Measurements from ENCODE around the gene STEAP2. TPM values are rescaled to one million over a fixed set of nuclear protein-coding genes. Genes with fewer than 3 reads are reported as not detected.

Gene STEAP2
- total and polyA plus RNA-seq, 4 donors = 3.1 to 73.2 (median 27.2) TPM

GRCh38 chr7:90209776-90210175 lies 1.8 kb upstream of the STEAP2 start:
- no peak overlapping the region for H3K4me3 ChIP-seq (ENCODE audit: low read length in 2 of 2)
- ATAC-seq (ENCODE audit: low FRiP score) = no peak
- no peak overlapping the region for H3K27ac ChIP-seq (ENCODE audit: low read depth in 1 of 2, low read length in 2 of 2)
- intact Hi-C loops (cut with DNase I) = loop anchor here in 1 of 2 donors (5.0 kb wide), 1 partner anchor 38 kb away; the partner anchor contains the start of gene CFAP69
- 96 to 97% methylated on average over 1 of the region's 1 CpG for WGBS, 2 donors
- H3K27me3 ChIP-seq (ENCODE audit: control insufficient read depth in 1 of 2, insufficient read depth in 2 of 2, low read length in 1 of 2) = no peaks in the 10 kb centered on the region
- no peaks in the 10 kb centered on the region for H3K9me3 ChIP-seq (ENCODE audit: control insufficient read depth, low read length)
- peaks cover 0 to 2% of the 10 kb centered on the region in 2 donors for H3K4me1 ChIP-seq (ENCODE audit: control insufficient read depth in 1 of 2, insufficient read depth in 2 of 2, low read length in 2 of 2)
- DNase-seq = no peak
- no peaks in the 10 kb centered on the region for H3K36me3 ChIP-seq (ENCODE audit: control insufficient read depth in 1 of 2, insufficient read depth in 2 of 2, low read length in 1 of 2)

DNA sequence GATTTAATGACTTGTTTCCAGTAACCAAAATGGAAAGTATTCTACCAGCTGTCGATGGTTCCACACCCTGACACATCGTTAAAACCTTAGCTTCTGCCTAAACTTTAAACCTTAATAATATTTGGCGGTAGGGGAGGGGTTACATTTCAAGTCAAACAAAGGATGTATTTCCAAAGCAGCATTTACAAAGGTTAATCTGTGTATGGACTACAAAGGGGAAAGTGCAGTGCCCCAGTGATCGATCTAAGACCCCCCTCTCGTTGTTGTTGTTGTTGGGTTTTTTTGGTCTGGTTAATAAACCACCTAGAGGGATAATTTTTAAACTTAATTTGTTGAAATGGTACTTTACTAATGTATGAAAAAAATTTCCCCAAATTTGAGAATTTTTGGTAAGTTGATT lies 1.1 kb upstream of the STEAP2 start:
- WGBS, 2 donors = 87 to 95% methylated on average over 5 of the region's 5 CpGs
- Histone ChIP-seq H3K9me3 (ENCODE audit: control insufficient read depth, low read length) (no peaks in the 10 kb centered on the region), H3K27ac (ENCODE audit: low read depth in 1 of 2, low read length in 2 of 2) (no peak overlapping the region), H3K36me3 (ENCODE audit: control insufficient read depth in 1 of 2, insufficient read depth in 2 of 2, low read length in 1 of 2) (no peaks in the 10 kb centered on the region), H3K27me3 (ENCODE audit: control insufficient read depth in 1 of 2, insufficient read depth in 2 of 2, low read length in 1 of 2) (no peaks in the 10 kb centered on the region), H3K4me3 (ENCODE audit: low read length in 2 of 2) (no peak overlapping the region), H3K4me1 (ENCODE audit: control insufficient read depth in 1 of 2, insufficient read depth in 2 of 2, low read length in 2 of 2) (peaks cover 0 to 2% of the 10 kb centered on the region in 2 donors)
- ATAC-seq (ENCODE audit: low FRiP score) (no peak), DNase-seq (no peak)
- intact Hi-C loops (cut with DNase I) = loop anchor here in 1 of 2 donors (5.0 kb wide), 1 partner anchor 37 kb away; the partner anchor contains the start of gene CFAP69

GRCh38 chr7:90210981-90211380 lies 559 bp upstream of the STEAP2 start:
- Histone ChIP-seq H3K27ac (ENCODE audit: low read depth in 1 of 2, low read length in 2 of 2) (peak overlapping the region; percentile 20 to 79), H3K4me3 (ENCODE audit: low read length in 2 of 2) (peak overlapping the region; percentile 23 to 55), H3K27me3 (ENCODE audit: control insufficient read depth in 1 of 2, insufficient read depth in 2 of 2, low read length in 1 of 2) (no peaks in the 10 kb centered on the region), H3K4me1 (ENCODE audit: control insufficient read depth in 1 of 2, insufficient read depth in 2 of 2, low read length in 2 of 2) (peaks cover 0 to 2% of the 10 kb centered on the region in 2 donors), H3K9me3 (ENCODE audit: control insufficient read depth, low read length) (no peaks in the 10 kb centered on the region), H3K36me3 (ENCODE audit: control insufficient read depth in 1 of 2, insufficient read depth in 2 of 2, low read length in 1 of 2) (no peaks in the 10 kb centered on the region)
- ATAC-seq (ENCODE audit: low FRiP score) (no peak), DNase-seq (no peak)
- intact Hi-C loops (cut with DNase I) = loop anchor here in 1 of 2 donors (5.0 kb wide), 1 partner anchor 36 kb away; the partner anchor contains the start of gene CFAP69
- 37 to 45% methylated on average over 11 of the region's 11 CpGs for WGBS, 2 donors

DNA sequence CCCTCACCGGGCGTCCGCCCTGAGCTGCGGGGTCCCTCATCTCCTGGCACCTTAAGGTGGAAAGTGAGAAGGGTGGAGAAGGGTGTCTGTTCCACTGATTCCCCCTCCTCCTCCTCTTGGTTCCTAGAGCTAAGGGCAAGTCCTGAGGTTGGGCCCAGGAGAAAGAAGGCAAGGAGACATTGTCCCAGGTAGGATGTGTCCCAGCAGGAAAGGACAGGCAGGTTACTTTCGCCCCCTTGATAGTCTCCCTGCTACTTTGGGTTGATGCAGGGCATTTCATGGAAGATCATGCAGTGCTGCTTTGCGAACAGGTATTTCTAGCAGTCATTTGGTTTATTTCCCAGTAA lies 582 bp downstream of the STEAP2 start:
- 3% methylated on average over 6 of the region's 6 CpGs for WGBS, 2 donors

DNA sequence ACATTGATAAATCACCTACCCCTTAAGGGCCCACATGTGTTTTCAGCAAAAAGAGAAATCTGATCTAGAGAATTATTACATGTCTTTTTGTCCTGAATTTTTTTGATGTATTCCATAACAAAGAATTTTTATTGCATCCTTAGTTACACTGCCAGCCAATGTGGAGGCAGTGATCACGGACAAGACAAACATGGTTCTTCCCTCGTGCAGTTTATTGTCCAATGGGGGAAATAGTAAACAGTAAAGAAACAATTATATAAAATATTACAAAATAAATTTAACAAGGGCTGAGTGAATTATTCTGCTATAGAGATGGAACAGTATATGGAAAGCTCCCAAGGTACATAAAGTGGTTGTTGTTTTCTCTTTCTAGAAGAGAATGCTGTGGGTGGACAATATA lies 2.0 kb downstream of the STEAP2 start:
- 84 to 90% methylated on average over 2 of the region's 2 CpGs for WGBS, 2 donors
- Histone ChIP-seq H3K27me3 (ENCODE audit: control insufficient read depth in 1 of 2, insufficient read depth in 2 of 2, low read length in 1 of 2) (no peaks in the 10 kb centered on the region), H3K4me3 (ENCODE audit: low read length in 2 of 2) (no peak overlapping the region), H3K27ac (ENCODE audit: low read depth in 1 of 2, low read length in 2 of 2) (no peak overlapping the region), H3K4me1 (ENCODE audit: control insufficient read depth in 1 of 2, insufficient read depth in 2 of 2, low read length in 2 of 2) (peaks cover 0 to 2% of the 10 kb centered on the region in 2 donors), H3K36me3 (ENCODE audit: control insufficient read depth in 1 of 2, insufficient read depth in 2 of 2, low read length in 1 of 2) (no peaks in the 10 kb centered on the region), H3K9me3 (ENCODE audit: control insufficient read depth, low read length) (no peaks in the 10 kb centered on the region)
- DNase-seq (no peak), ATAC-seq (ENCODE audit: low FRiP score) (no peak)
- intact Hi-C loops (cut with DNase I) = loop anchor here in 1 of 2 donors (5.0 kb wide), 1 partner anchor 34 kb away; the partner anchor contains the start of gene CFAP69

More for the DNA sequence above, 582 bp downstream of the STEAP2 start:
- Histone ChIP-seq H3K4me3 (ENCODE audit: low read length in 2 of 2) (peak overlapping the region; percentile 49 to 53), H3K9me3 (ENCODE audit: control insufficient read depth, low read length) (no peaks in the 10 kb centered on the region), H3K4me1 (ENCODE audit: control insufficient read depth in 1 of 2, insufficient read depth in 2 of 2, low read length in 2 of 2) (peaks cover 0 to 2% of the 10 kb centered on the region in 2 donors), H3K27me3 (ENCODE audit: control insufficient read depth in 1 of 2, insufficient read depth in 2 of 2, low read length in 1 of 2) (no peaks in the 10 kb centered on the region), H3K36me3 (ENCODE audit: control insufficient read depth in 1 of 2, insufficient read depth in 2 of 2, low read length in 1 of 2) (no peaks in the 10 kb centered on the region), H3K27ac (ENCODE audit: low read depth in 1 of 2, low read length in 2 of 2) (peak overlapping the region in 1 of 2 donors; percentile 77)
- DNase-seq (no peak), ATAC-seq (ENCODE audit: low FRiP score) (no peak)
- intact Hi-C loops (cut with DNase I) = loop anchor here in 1 of 2 donors (5.0 kb wide), 1 partner anchor 35 kb away; the partner anchor contains the start of gene CFAP69

GRCh38 chr7:90216080-90216674 lies 4.6 kb downstream of the STEAP2 start:
- intact Hi-C loops (cut with DNase I) = loop anchor here in 1 of 2 donors (2.0 kb wide), 1 partner anchor 43 kb away; no protein-coding TSS in a partner anchor
- 93% methylated on average over 6 of the region's 6 CpGs for WGBS, 2 donors
- Histone ChIP-seq H3K9me3 (ENCODE audit: control insufficient read depth, low read length) (no peaks in the 10 kb centered on the region), H3K4me1 (ENCODE audit: control insufficient read depth in 1 of 2, insufficient read depth in 2 of 2, low read length in 2 of 2) (peaks cover 0 to 2% of the 10 kb centered on the region in 2 donors), H3K27ac (ENCODE audit: low read depth in 1 of 2, low read length in 2 of 2) (no peak overlapping the region), H3K36me3 (ENCODE audit: control insufficient read depth in 1 of 2, insufficient read depth in 2 of 2, low read length in 1 of 2) (no peaks in the 10 kb centered on the region), H3K27me3 (ENCODE audit: control insufficient read depth in 1 of 2, insufficient read depth in 2 of 2, low read length in 1 of 2) (no peaks in the 10 kb centered on the region), H3K4me3 (ENCODE audit: low read length in 2 of 2) (no peak overlapping the region)
- ATAC-seq (ENCODE audit: low FRiP score) = no peak
- DNase-seq = no peak

DNA sequence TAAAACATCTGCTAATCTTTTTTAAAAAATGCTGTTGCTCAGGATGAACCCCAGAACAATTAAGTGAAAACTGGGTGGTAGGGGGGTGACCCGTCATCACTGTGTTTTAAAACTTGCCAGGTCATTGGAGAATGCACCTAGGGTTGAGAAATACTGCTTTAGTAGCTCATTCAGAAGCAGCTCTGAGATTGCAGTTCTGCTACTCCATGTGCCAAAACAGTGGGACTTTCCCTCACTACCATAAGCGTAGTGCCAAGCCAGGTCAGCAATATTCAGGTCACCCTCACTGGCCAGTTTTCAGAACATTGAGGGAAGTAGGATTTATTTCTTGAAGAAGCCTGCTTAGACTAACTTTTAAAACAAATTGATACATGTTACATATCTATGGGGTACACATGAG lies 5.2 kb downstream of the STEAP2 start:
- ATAC-seq (ENCODE audit: low FRiP score) (no peak), DNase-seq (no peak)
- WGBS, 2 donors = 74 to 84% methylated on average over 2 of the region's 2 CpGs
- H3K36me3 ChIP-seq (ENCODE audit: control insufficient read depth in 1 of 2, insufficient read depth in 2 of 2, low read length in 1 of 2) = no peaks in the 10 kb centered on the region
- H3K4me1 ChIP-seq (ENCODE audit: control insufficient read depth in 1 of 2, insufficient read depth in 2 of 2, low read length in 2 of 2) = peaks cover 0 to 2% of the 10 kb centered on the region in 2 donors
- no peak overlapping the region for H3K4me3 ChIP-seq (ENCODE audit: low read length in 2 of 2)
- no peaks in the 10 kb centered on the region for H3K9me3 ChIP-seq (ENCODE audit: control insufficient read depth, low read length)
- no peaks in the 10 kb centered on the region for H3K27me3 ChIP-seq (ENCODE audit: control insufficient read depth in 1 of 2, insufficient read depth in 2 of 2, low read length in 1 of 2)
- H3K27ac ChIP-seq (ENCODE audit: low read depth in 1 of 2, low read length in 2 of 2) = no peak overlapping the region
- intact Hi-C loops (cut with DNase I) = loop anchor here in 1 of 2 donors (2.0 kb wide), 1 partner anchor 42 kb away; no protein-coding TSS in a partner anchor

GRCh38 chr7:90222390-90222789 lies 10.8 kb downstream of the STEAP2 start:
- ATAC-seq (ENCODE audit: low FRiP score) (no peak), DNase-seq (no peak)
- Histone ChIP-seq H3K4me1 (ENCODE audit: control insufficient read depth in 1 of 2, insufficient read depth in 2 of 2, low read length in 2 of 2) (peaks cover 0 to 2% of the 10 kb centered on the region in 2 donors), H3K27ac (ENCODE audit: low read depth in 1 of 2, low read length in 2 of 2) (no peak overlapping the region), H3K36me3 (ENCODE audit: control insufficient read depth in 1 of 2, insufficient read depth in 2 of 2, low read length in 1 of 2) (peaks cover 0 to 3% of the 10 kb centered on the region in 2 donors), H3K27me3 (ENCODE audit: control insufficient read depth in 1 of 2, insufficient read depth in 2 of 2, low read length in 1 of 2) (no peaks in the 10 kb centered on the region), H3K9me3 (ENCODE audit: control insufficient read depth, low read length) (no peaks in the 10 kb centered on the region), H3K4me3 (ENCODE audit: low read length in 2 of 2) (no peak overlapping the region)
- intact Hi-C loops (cut with DNase I) = no loop called here
